ENCODE results near the gene USP48.

USP48 gene

DNA sequence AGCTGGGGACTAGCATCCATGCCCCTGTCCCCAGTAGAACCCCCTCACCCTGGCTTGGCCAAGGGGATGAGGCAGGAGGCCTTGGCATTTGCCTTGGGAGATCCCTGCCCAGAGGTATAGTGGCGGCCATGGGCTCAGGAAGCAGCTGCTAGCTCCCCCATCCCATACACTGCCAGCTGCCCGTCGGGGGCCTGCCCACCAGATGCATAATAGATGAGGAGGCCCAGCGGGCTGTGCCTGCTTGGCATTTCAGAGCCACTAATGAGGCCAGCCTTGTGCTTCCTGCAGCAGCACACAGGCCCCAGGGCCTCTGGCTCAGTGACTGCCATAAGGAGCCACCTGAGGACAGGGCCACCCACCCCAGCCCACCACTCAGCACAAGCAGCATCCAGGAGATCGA is 137.4 kb downstream of the USP48 start:
- no peak for DNase-seq
- Histone ChIP-seq H3K27me3 (peaks cover 0 to 85% of the 10 kb centered on the region in 2 donors), H3K4me1 (peaks cover 0 to 3% (median 0%) of the 10 kb centered on the region in 4 donors), H3K4me3 (no peak overlapping the region), H3K9me3 (no peaks in the 10 kb centered on the region), H3K36me3 (no peaks in the 10 kb centered on the region), H3K27ac (no peak overlapping the region)
- TF ChIP-seq, protein P1, sequence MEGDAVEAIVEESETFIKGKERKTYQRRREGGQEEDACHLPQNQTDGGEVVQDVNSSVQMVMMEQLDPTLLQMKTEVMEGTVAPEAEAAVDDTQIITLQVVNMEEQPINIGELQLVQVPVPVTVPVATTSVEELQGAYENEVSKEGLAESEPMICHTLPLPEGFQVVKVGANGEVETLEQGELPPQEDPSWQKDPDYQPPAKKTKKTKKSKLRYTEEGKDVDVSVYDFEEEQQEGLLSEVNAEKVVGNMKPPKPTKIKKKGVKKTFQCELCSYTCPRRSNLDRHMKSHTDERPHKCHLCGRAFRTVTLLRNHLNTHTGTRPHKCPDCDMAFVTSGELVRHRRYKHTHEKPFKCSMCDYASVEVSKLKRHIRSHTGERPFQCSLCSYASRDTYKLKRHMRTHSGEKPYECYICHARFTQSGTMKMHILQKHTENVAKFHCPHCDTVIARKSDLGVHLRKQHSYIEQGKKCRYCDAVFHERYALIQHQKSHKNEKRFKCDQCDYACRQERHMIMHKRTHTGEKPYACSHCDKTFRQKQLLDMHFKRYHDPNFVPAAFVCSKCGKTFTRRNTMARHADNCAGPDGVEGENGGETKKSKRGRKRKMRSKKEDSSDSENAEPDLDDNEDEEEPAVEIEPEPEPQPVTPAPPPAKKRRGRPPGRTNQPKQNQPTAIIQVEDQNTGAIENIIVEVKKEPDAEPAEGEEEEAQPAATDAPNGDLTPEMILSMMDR (IDR thresholded peaks at IDR 0.05): no peak
- intact Hi-C loops (cut with DNase I; ENCODE audit: low total_unique reads): no loop called here

DNA sequence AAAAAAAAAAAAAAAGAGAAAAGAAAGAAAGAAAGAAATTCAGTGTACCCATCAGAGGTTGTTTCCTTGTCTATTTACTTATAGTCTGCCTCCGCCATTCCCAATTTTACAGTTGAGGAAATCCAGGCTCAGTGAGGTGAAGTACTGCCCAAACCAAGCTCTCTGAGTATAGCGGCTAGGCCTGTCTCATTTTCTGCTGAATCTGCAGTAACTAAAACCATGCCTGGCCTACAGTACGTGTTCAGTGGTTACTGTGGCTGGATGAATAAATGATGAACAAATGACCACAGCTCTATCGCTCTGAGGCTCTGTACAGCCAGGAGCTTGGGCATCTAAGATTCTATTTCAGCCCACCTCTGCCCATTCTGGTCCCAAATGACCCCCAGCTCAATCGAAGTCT is 138.0 kb downstream of the USP48 start:
- Histone ChIP-seq H3K27ac (no peak overlapping the region), H3K4me3 (no peak overlapping the region), H3K9me3 (no peaks in the 10 kb centered on the region), H3K4me1 (no peaks in the 10 kb centered on the region), H3K36me3 (no peaks in the 10 kb centered on the region), H3K27me3 (peaks cover 0 to 85% of the 10 kb centered on the region in 2 donors)
- TF ChIP-seq, protein P1 (IDR thresholded peaks at IDR 0.05): no peak
- intact Hi-C loops (cut with DNase I; ENCODE audit: low total_unique reads): no loop called here
- DNase-seq: no peak

DNA sequence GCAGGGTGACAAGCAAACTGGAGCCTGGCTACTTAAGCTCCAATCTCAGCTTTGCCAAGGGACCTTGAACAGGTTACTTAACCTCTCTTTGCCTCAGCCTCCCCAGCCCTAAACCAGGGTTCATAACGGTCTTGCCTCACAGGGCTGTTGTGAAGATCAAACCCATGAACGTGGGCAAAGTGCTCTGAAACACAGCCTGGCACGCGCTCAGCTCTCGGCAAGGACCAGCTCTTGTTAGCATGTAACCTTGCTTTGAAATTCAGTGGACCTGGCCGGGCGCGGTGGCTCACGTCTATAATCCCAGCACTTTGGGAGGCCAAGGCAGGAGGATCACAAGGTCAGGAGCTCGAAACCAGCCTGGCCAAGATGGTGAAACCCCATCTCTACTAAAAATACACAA is 138.6 kb downstream of the USP48 start:
- Histone ChIP-seq H3K9me3 (no peaks in the 10 kb centered on the region), H3K36me3 (no peaks in the 10 kb centered on the region), H3K4me3 (no peak overlapping the region), H3K4me1 (peaks cover 0 to 3% (median 0%) of the 10 kb centered on the region in 4 donors), H3K27me3 (peaks cover 0 to 85% of the 10 kb centered on the region in 2 donors), H3K27ac (no peak overlapping the region)
- no peak for DNase-seq
- intact Hi-C loops (cut with DNase I; ENCODE audit: low total_unique reads): no loop called here
- TF ChIP-seq, protein P1 (IDR thresholded peaks at IDR 0.05): no peak

DNA sequence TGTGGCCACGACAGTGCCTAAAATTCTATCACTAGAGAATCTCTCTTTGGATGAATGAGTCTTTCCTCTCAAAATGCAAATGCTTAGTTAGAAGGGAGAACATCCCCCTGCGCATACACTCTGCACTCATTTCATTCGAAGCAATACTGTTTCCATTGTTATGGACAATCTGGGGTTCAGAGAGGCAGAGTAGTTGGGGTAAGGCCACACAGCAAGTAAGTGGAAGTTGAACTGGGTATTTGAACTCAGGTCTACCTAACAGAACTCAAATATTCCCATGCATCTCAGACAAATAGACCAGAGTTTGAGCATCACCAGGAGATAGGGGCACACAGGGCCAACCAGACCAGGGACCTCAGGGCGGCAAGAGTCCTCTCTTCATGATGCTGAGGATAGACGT is 139.3 kb downstream of the USP48 start:
- no peak for DNase-seq
- H3K9me3 ChIP-seq: no peaks in the 10 kb centered on the region
- H3K27me3 ChIP-seq: peaks cover 0 to 79% of the 10 kb centered on the region in 2 donors
- intact Hi-C loops (cut with DNase I; ENCODE audit: low total_unique reads): no loop called here
- H3K4me3 ChIP-seq: no peak overlapping the region
- no peak overlapping the region for H3K27ac ChIP-seq
- TF ChIP-seq, protein P1 (IDR thresholded peaks at IDR 0.05): no peak
- H3K36me3 ChIP-seq: no peaks in the 10 kb centered on the region
- H3K4me1 ChIP-seq: peaks cover 0 to 8% (median 0%) of the 10 kb centered on the region in 4 donors

DNA sequence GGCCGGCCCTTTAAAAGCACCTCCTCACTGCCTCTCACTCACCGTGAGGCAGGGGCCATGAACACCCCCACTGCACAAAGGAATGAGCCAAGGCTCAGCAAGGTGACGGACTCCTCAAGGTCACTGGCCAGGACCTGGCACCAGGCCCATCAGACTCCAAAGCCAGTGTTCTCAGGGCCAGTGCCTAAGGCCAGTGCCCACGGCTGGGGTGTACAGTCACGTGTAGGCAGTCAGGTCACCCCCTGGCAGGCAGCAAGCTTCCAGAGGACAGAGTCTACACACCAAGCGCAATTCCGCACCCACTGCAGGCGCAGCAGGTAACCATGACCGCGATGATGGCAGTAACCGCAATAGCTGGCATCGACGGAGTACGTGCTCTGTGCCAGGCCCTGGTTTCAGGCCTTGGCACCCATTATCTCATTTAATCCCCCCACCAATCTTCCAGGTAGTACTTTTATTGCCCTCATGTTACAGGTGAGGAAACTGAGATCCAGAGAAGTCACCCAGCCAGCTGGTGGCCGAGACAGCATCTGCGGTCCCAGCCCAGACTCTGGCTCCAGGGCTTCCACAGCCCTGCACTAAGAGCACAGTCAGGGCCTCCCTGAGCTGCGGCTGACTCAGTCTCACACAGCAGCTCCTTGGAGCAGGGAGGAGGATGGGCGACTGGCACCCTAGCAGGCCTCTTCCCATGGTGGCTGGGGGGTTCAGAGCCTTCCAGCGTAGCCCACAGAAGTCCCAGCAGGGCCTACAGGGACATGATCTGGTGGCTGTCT is 140.8 kb downstream of the USP48 start:
- H3K9me3 ChIP-seq: no peaks in the 10 kb centered on the region
- H3K4me1 ChIP-seq: peaks cover 0 to 8% (median 0%) of the 10 kb centered on the region in 4 donors
- no peak overlapping the region for H3K27ac ChIP-seq
- intact Hi-C loops (cut with DNase I; ENCODE audit: low total_unique reads): no loop called here
- H3K36me3 ChIP-seq: no peaks in the 10 kb centered on the region
- no peak overlapping the region for H3K4me3 ChIP-seq
- peaks cover 0 to 64% of the 10 kb centered on the region in 2 donors for H3K27me3 ChIP-seq
- no peak for DNase-seq
- TF ChIP-seq, protein P1 (IDR thresholded peaks at IDR 0.05): no peak
